ENCODE measurements around the gene NUAK2.

The NUAK2 gene

GRCh38 chr1:205309741-205310140 lies 11.8 kb downstream of the NUAK2 start:
- no peaks in the 10 kb centered on the region for H3K27me3 ChIP-seq (ENCODE audit: insufficient read depth, low read depth, severe bottlenecking)
- DNase-seq, result no peak
- no peaks in the 10 kb centered on the region for H3K9me3 ChIP-seq (ENCODE audit: severe bottlenecking)
- H3K36me3 ChIP-seq, result peaks cover 70% of the 10 kb centered on the region
- no peak overlapping the region for H3K4me3 ChIP-seq (ENCODE audit: low read depth, low read length)
- TF ChIP-seq CTCF (IDR thresholded peaks at IDR 0.05; ENCODE audit: low read depth, low read length), result no peak
- H3K27ac ChIP-seq, result no peak overlapping the region

DNA sequence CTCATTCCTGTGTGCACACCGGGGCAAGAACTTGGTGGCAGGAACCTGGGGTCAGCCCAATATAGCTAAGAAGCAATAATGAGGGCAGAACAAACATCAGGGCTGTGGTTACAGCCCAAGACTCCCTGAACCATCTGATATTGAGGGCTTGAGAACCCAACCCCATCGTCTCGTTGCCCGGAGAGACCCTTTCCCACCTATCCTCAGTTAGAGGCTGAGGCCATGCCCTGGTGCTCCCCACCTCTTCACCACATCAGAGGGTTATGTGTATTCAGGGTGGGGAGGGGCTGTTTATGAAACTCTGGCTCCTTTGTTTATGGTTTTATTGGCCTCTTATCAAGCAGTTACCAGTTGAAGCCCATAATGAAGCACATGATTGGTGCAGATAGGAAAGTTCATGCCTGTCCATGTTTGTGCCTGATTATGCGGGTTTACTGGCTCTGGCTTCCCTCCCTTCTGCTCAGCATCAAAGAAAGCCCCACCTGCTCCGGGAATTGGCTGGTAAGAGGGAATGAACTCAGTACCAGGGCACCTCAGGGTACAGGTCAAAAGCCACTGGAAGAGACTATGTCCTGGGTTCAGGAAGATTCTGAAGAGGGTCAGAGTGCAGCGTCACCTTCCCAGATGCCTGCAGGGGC lies 14.5 kb downstream of the NUAK2 start:
- Histone ChIP-seq H3K4me3 (ENCODE audit: low read depth, low read length) (no peak overlapping the region), H3K27me3 (ENCODE audit: insufficient read depth, low read depth, severe bottlenecking) (no peaks in the 10 kb centered on the region), H3K9me3 (ENCODE audit: severe bottlenecking) (no peaks in the 10 kb centered on the region), H3K36me3 (peaks cover 97% of the 10 kb centered on the region), H3K27ac (no peak overlapping the region)
- DNase-seq, result no peak
- TF ChIP-seq CTCF (IDR thresholded peaks at IDR 0.05; ENCODE audit: low read depth, low read length), result no peak

DNA sequence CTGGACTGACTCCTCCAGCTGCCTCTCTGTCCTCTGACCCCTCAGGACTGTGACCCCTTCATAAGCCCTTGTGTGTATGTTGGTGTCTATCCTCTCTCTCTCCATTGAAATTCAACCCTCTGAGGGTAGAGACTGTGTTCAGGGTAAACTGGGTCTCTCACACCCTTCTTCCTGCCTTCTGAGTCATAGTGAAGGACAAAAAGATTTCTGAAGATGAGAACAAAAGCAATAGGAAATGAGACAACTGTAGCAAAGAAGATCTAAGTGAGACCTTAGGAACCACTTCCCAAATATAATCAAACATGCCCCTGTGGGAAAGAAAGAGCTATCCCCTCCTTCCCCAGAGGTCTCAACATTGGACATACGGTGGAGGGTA lies 16.9 kb downstream of the NUAK2 start:
- Histone ChIP-seq H3K27ac (no peak overlapping the region), H3K4me3 (ENCODE audit: low read depth, low read length) (no peak overlapping the region), H3K36me3 (peaks cover 79% of the 10 kb centered on the region), H3K27me3 (ENCODE audit: insufficient read depth, low read depth, severe bottlenecking) (no peaks in the 10 kb centered on the region), H3K9me3 (ENCODE audit: severe bottlenecking) (no peaks in the 10 kb centered on the region)
- TF ChIP-seq CTCF (IDR thresholded peaks at IDR 0.05; ENCODE audit: low read depth, low read length), result no peak
- no peak for DNase-seq

DNA sequence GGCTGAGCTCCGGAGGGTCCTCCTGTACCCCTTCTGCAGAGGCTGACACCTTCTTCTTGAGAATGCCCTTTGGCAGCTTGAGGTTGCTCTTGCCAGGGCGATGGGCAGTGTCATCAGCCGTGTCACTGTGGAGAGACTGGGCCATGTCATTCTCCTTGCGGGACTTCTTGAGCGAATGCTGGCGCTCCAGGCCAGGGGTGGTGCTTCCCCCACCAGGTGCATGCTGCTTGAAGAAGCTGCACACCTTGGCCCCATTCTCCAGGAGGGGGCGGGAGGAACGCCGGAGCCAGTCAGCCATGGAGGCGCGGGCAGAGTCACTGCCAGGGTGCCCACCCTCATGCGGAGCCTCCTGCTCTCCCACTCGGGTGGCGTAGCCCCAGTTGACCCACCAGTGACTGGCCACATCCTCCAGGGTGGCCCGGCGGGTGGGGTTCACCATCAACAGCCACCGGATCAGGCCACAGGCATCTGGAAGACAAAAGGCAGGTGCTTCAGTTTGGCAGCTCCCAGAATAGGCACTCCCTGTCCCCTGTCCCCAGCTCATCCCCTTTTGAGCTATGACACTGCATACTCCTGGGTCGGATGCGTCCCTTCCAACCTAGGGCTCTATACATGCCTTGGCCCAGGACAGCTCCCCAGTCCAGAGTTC lies 17.4 kb downstream of the NUAK2 start:
- no peak overlapping the region for H3K4me3 ChIP-seq (ENCODE audit: low read depth, low read length)
- no peak for DNase-seq
- peaks cover 74% of the 10 kb centered on the region for H3K36me3 ChIP-seq
- TF ChIP-seq CTCF (IDR thresholded peaks at IDR 0.05; ENCODE audit: low read depth, low read length), result no peak
- H3K9me3 ChIP-seq (ENCODE audit: severe bottlenecking), result no peaks in the 10 kb centered on the region
- H3K27ac ChIP-seq, result no peak overlapping the region
- H3K27me3 ChIP-seq (ENCODE audit: insufficient read depth, low read depth, severe bottlenecking), result no peaks in the 10 kb centered on the region

GRCh38 chr1:205303247-205303888 lies 18.2 kb downstream of the NUAK2 start:
- Histone ChIP-seq H3K36me3 (peaks cover 66% of the 10 kb centered on the region), H3K27ac (no peak overlapping the region), H3K27me3 (ENCODE audit: insufficient read depth, low read depth, severe bottlenecking) (no peaks in the 10 kb centered on the region), H3K9me3 (ENCODE audit: severe bottlenecking) (no peaks in the 10 kb centered on the region), H3K4me3 (ENCODE audit: low read depth, low read length) (no peak overlapping the region)
- DNase-seq, result no peak
- no peak for TF ChIP-seq CTCF (IDR thresholded peaks at IDR 0.05; ENCODE audit: low read depth, low read length)
